WI38 (cell line): Measurements from ENCODE around the gene ARMC3.

Source experiments
- H3K4me3 ChIP-seq: 2 replicates; pipeline ENCODE4 v1.5.1; 2011; ENCODE audit warnings: low read depth, mild to moderate bottlenecking, control low read depth, low read length
- CTCF ChIP-seq: IDR thresholded peaks from 2 replicates; pipeline ENCODE4 v1.5.1; 2012; ENCODE audit warnings: low read depth, mild to moderate bottlenecking, control low read depth, low read length

The ARMC3 gene

GRCh38 chr10:22992621-22993020 is 64.8 kb downstream of the ARMC3 start:
- no peak for TF ChIP-seq CTCF

GRCh38 chr10:22993314-22993713 is 65.5 kb downstream of the ARMC3 start:
- no peak overlapping the region for H3K4me3 ChIP-seq
- no peak for TF ChIP-seq CTCF

More at GRCh38 chr10:22992621-22993020, 64.8 kb downstream of the ARMC3 start:
- H3K4me3 ChIP-seq, result no peak overlapping the region

- TF ChIP-seq CTCF, result no peak
- H3K4me3 ChIP-seq, result no peak overlapping the region
These were observed 69.2 kb downstream of the ARMC3 start for GRCh38 chr10:22997096-22997495.

DNA sequence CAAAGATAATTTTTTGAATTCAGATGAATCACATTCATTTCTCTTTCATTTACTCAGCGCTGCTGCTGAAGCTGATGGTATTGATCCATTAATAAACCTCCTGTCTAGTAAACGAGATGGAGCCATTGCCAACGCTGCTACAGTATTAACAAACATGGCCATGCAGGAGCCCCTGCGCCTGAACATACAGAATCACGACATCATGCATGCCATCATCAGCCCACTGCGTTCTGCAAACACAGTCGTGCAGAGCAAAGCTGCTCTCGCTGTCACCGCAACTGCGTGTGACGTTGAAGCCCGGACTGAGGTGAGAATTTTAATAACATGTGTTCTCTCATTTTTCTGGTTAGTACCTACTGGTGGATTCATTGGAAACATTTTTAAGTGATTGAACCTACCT is 70.2 kb downstream of the ARMC3 start:
- TF ChIP-seq CTCF, result no peak
- no peak overlapping the region for H3K4me3 ChIP-seq

GRCh38 chr10:22999942-23000341 is 72.1 kb downstream of the ARMC3 start:
- TF ChIP-seq CTCF, result no peak
- H3K4me3 ChIP-seq, result no peak overlapping the region

- no peak for TF ChIP-seq CTCF
- no peak overlapping the region for H3K4me3 ChIP-seq
These were observed 74.2 kb downstream of the ARMC3 start for GRCh38 chr10:23001901-23002516.

DNA sequence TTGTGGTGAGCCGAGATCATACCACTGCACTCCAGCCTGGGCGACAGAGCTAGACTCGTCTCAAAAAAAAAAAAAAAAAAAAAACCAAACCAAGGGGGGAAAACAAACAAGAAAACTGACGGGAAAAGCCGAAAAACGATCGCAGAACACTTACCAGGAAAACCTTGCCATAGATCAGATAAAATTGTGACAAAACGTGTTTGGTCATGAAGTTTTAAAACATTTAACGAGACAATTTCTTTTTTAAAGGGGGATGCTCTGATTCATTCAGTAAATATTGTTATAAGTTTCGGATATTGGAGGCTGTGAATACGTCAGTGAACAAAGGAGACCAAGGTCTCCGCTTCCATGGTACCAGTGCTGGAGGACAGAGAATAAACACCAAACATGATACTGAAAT is 77.3 kb downstream of the ARMC3 start:
- no peak for TF ChIP-seq CTCF

More for the DNA sequence above, 77.3 kb downstream of the ARMC3 start:
- H3K4me3 ChIP-seq, result no peak overlapping the region
